Tibial nerve (tissue), 4 donors: ENCODE measurements around the gene STK17A.
"Not testable (repeated sequence)": the region's sequence is repeated elsewhere in the genome, so short reads cannot be mapped to it uniquely, and the experiment has no call there.

Source experiments
- EP300 ChIP-seq, 2 donors: sonication (generic); formaldehyde crosslinking; IDR thresholded peaks; one replicate each; pipeline ENCODE4 v1.6.1; 2017; ENCODE audit warnings: antibody characterized with exemption in 2 of 2, mild to moderate bottlenecking in 1 of 2
- TF ChIP-seq, protein P1 (sequence below), 5 experiments: fragments of 200-600 bp in 3 of 5; fragments of 450-650 bp in 2 of 5; sonication (generic) in 3 of 5; IDR thresholded peaks; one replicate each; pipeline ENCODE4 v1.5.1; 2016 to 2019; ENCODE audit warnings: antibody characterized with exemption in 5 of 5, mild to moderate bottlenecking in 3 of 5, moderate library complexity in 2 of 5

DNA sequence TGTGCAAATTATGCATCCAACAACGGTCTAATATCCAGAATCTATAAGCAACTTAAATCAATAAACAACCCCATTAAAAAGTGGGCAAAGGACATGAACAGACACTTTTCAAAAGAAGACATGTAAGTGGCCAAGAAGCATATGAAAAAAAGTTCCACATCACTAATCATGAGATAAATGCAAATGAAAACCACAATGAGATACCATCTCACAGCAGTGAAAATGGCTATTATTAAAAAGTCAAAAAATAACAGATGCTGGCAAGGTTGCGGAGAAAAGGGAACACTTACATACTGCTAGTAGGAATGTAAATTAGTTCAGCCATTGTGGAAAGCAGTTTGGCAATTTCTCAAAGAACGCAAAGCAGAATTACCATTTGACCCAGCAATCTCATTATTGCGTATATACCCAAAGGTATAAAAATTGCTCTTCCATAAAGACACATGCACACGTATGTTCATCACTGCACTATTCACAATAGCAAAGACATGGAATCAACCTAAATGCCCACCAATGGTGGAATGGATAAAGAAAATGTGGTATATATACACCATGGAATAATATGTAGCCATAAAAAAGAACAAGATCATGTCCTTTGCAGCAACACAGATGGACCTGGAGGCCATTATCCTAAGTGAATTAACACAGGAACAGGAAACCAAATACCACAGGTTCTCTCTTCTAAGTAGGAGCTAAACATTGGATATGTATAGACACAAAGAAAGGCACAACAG, 90.5 kb downstream of the STK17A start:
- TF ChIP-seq, protein P1, sequence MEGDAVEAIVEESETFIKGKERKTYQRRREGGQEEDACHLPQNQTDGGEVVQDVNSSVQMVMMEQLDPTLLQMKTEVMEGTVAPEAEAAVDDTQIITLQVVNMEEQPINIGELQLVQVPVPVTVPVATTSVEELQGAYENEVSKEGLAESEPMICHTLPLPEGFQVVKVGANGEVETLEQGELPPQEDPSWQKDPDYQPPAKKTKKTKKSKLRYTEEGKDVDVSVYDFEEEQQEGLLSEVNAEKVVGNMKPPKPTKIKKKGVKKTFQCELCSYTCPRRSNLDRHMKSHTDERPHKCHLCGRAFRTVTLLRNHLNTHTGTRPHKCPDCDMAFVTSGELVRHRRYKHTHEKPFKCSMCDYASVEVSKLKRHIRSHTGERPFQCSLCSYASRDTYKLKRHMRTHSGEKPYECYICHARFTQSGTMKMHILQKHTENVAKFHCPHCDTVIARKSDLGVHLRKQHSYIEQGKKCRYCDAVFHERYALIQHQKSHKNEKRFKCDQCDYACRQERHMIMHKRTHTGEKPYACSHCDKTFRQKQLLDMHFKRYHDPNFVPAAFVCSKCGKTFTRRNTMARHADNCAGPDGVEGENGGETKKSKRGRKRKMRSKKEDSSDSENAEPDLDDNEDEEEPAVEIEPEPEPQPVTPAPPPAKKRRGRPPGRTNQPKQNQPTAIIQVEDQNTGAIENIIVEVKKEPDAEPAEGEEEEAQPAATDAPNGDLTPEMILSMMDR (IDR thresholded peaks at IDR 0.05) = not testable (repeated sequence)
- not testable (repeated sequence) for TF ChIP-seq EP300 (IDR thresholded peaks at IDR 0.05)
